ENCODE data around the gene THOC7.

GRCh38 chr3:63855333-63855940 lies 8.2 kb downstream of the THOC7 start:
- TF ChIP-seq ZNF532 (CRISPR knock-in tag; IDR thresholded peaks at IDR 0.05; ENCODE audit: borderline replicate concordance), result no peak
- TF ChIP-seq SMAD4 (CRISPR knock-in tag; IDR thresholded peaks at IDR 0.05), result no peak
- no peak for TF ChIP-seq CTCF (IDR thresholded peaks at IDR 0.05)
- TF ChIP-seq ATF3 (CRISPR knock-in tag; conservative IDR thresholded peaks at IDR 0.05), result no peak
